ENCODE results near the gene PDE10A.

PDE10A gene

DNA sequence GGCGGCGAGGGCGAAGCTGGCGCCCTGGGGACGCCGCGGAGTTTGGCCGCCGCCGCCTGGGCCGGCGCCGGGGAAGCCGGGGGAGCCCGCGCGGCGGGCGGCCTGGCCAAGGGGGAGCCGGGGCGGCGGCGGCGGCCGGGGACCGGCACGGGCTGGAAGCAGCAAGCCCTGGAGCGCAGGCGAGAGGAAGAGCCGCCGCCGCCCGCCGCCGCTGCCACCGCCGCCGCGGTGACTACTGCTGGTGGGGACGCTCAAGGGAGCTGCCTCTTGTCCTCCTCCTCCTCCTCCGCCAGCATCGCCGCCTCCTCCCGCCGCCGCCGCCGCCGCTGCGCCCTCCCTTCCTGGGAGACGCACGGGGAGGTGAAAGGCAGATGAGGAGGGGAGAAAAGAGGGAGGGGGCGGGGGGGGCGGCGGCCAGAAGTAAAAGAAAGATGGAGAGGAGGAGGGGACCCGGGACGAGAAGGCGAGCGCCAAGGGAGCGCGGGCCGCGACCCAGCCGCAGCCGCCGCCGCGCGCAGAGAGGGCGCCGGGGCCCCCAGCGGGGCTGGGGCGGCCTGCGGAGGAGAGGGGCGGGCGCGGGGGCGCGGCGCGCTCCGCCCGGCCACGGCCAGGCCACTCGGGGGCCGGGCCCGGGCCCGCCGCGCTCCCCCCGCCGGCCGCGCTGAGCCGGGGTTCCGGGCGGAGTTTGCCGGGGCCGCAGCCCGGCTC is 846 bp downstream of the PDE10A start:
- TF ChIP-seq POLR2A (IDR thresholded peaks at IDR 0.05; ENCODE audit: extremely low read depth, insufficient read length) (no peak), MYC (IDR thresholded peaks at IDR 0.05; ENCODE audit: low read depth, low read length) (no peak)
- TF ChIP-seq, protein P1, sequence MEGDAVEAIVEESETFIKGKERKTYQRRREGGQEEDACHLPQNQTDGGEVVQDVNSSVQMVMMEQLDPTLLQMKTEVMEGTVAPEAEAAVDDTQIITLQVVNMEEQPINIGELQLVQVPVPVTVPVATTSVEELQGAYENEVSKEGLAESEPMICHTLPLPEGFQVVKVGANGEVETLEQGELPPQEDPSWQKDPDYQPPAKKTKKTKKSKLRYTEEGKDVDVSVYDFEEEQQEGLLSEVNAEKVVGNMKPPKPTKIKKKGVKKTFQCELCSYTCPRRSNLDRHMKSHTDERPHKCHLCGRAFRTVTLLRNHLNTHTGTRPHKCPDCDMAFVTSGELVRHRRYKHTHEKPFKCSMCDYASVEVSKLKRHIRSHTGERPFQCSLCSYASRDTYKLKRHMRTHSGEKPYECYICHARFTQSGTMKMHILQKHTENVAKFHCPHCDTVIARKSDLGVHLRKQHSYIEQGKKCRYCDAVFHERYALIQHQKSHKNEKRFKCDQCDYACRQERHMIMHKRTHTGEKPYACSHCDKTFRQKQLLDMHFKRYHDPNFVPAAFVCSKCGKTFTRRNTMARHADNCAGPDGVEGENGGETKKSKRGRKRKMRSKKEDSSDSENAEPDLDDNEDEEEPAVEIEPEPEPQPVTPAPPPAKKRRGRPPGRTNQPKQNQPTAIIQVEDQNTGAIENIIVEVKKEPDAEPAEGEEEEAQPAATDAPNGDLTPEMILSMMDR (IDR thresholded peaks at IDR 0.05; ENCODE audit: low read depth, low read length) = no peak
- TF ChIP-seq, protein P2, sequence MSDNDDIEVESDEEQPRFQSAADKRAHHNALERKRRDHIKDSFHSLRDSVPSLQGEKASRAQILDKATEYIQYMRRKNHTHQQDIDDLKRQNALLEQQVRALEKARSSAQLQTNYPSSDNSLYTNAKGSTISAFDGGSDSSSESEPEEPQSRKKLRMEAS (IDR thresholded peaks at IDR 0.05; ENCODE audit: low read depth, low read length) = no peak
- no peak overlapping the region for H3K4me3 ChIP-seq (ENCODE audit: low read depth, low read length)
- no peak for DNase-seq (ENCODE audit: low read depth)

DNA sequence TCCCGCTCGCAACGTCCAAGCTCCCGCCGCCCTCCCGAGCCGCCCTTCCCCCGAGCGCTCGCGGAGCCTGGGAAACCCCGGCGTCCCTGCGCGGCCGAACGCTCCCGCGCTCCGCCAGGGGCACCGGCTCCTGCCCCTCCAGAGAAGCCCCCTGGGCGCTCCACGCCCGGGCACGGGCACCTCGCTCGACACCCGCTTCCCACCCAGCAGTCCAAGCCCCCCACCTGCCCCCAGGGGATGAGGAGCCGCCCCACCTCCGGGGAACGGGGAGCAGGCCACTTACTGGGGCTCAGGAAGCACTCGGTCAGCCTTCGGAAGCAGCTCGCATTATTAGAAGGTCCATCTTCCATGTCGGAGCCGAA is 1.4 kb downstream of the PDE10A start:
- H3K4me3 ChIP-seq (ENCODE audit: low read depth, low read length) = no peak overlapping the region
- TF ChIP-seq MYC (IDR thresholded peaks at IDR 0.05; ENCODE audit: low read depth, low read length) (no peak), POLR2A (IDR thresholded peaks at IDR 0.05; ENCODE audit: extremely low read depth, insufficient read length) (no peak)
- TF ChIP-seq, protein P2 (IDR thresholded peaks at IDR 0.05; ENCODE audit: low read depth, low read length) = no peak
- TF ChIP-seq, protein P1 (IDR thresholded peaks at IDR 0.05; ENCODE audit: low read depth, low read length) = no peak
- DNase-seq (ENCODE audit: low read depth) = no peak

DNA sequence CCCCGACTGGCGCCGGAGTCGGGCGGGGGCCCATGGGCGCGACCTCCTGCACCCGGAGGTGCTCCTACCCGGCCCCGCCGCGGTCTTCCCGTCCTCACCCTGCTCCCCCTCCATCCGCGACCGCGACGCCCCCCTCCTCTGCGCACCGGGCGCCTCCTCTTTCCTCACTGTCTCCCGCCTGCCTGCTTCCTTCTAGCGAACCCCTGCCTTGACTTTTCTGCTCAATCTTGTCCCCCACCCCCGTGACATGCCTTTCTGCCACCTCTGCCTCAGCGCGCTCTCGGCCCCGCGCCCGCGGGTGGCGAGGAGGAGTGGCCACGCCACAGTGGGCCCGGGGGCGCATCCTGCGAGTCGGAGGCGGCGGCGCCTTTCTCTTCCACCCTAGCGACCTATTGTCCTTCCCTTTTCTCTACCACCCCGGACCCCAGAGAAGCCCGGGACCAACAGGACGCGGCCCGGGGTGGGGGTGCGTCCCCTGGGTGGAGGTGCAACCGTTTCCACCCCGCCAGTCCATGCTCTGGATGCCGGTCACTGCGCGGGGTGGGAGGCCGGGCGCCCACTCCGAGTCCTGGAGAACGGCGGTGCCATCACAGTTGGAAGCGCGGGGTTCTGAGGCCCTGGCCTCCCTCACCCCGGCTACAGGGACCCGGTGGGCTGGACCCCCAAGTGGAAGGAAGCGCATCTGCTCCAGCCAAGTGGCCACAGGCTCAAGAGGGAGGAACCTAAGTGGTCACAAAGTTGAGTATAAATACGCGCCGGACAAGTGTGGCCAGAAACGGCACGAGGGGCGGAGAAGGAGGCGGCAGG is 2.0 kb downstream of the PDE10A start:
- no peak for TF ChIP-seq MYC (IDR thresholded peaks at IDR 0.05; ENCODE audit: low read depth, low read length)
- TF ChIP-seq, protein P2 (IDR thresholded peaks at IDR 0.05; ENCODE audit: low read depth, low read length) = no peak
- TF ChIP-seq, protein P1 (IDR thresholded peaks at IDR 0.05; ENCODE audit: low read depth, low read length) = no peak
- TF ChIP-seq POLR2A (IDR thresholded peaks at IDR 0.05; ENCODE audit: extremely low read depth, insufficient read length) = no peak
- H3K4me3 ChIP-seq (ENCODE audit: low read depth, low read length) = no peak overlapping the region
- DNase-seq (ENCODE audit: low read depth) = no peak

DNA sequence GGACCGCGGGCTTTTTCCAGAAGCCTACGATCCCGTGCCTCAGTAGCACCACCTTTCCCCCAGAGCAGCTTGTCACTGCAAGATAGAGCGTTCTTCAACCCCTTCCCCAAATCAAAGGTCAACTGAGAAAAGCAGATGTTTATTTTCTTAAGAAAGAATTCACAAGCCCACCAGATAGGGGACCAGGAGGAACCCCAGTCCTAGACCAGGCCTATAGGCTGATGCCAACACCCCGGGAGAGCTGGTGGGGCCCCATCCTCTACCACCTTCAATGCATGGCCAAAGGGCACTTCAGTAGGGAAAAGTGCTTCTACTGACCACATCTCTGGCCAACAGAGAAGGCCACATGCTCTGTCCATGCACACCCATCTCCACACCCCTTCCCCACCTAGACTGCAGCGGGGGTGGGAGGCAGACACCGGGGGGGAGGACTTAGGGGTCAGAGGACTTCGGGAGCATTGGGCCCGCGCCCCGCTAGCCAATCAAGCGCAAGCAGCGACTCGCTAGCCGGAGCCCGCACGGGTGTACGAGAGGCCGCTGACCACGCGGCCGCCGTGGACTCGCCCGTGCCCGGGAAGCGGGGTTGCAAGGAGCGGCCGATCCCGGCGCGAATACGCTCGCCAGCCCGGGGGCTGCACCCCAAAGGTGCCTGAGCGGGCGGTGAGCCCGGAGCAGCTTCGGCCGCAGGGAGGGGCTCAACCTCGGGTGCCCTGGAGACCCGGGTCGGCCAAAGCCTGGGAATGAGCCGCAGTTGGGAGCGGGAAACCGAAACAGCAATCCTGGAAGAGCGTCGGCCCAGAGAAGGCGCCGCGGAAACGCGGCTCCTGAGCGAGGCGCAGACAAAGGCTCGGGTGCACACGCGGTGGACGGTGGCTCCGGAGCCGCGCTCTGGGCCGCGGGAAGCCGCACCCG is 2.8 kb downstream of the PDE10A start:
- no peak for DNase-seq (ENCODE audit: low read depth)
- no peak overlapping the region for H3K4me3 ChIP-seq (ENCODE audit: low read depth, low read length)
- TF ChIP-seq MYC (IDR thresholded peaks at IDR 0.05; ENCODE audit: low read depth, low read length) (no peak), POLR2A (IDR thresholded peaks at IDR 0.05; ENCODE audit: extremely low read depth, insufficient read length) (no peak)
- TF ChIP-seq, protein P2 (IDR thresholded peaks at IDR 0.05; ENCODE audit: low read depth, low read length) = no peak
- TF ChIP-seq, protein P1 (IDR thresholded peaks at IDR 0.05; ENCODE audit: low read depth, low read length) = no peak

DNA sequence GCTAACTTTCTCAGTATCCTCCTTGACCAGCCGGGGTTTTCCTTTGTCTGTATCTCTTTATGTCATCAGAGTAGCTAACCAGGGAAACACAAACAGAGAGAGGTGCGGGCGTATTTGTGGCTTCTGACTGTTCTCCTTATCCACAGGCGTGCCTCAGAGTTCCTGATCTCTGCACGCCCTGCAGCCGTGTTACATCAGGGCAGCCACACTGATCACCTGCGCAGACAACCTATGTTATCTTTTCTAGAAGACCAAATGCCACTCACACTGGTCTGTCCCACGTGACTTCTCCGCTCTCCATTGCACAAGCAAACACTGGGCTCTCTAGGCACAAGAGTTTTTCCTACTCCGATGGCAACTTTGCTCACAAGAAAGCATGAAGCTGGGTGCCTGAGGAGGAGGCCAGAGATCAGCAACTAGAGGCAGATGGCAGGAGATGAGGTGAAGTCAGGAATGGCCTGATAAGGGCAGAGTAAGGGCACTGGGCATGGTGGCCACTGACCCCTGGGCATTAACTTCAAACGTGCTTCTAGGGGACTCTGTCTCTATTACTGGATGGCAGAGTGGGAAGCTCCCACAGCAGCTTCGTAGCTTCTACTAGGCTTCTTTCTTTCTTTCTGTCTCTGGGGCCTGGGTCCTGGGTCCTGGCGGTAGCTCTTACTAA is 4.5 kb downstream of the PDE10A start:
- DNase-seq (ENCODE audit: low read depth) = no peak
- H3K4me3 ChIP-seq (ENCODE audit: low read depth, low read length) = no peak overlapping the region
- TF ChIP-seq POLR2A (IDR thresholded peaks at IDR 0.05; ENCODE audit: extremely low read depth, insufficient read length) (no peak), MYC (IDR thresholded peaks at IDR 0.05; ENCODE audit: low read depth, low read length) (no peak)
- TF ChIP-seq, protein P2 (IDR thresholded peaks at IDR 0.05; ENCODE audit: low read depth, low read length) = no peak
- TF ChIP-seq, protein P1 (IDR thresholded peaks at IDR 0.05; ENCODE audit: low read depth, low read length) = no peak

All from NB4 (cell line).